Kidney epithelial cell (primary cell): ENCODE data around the gene ZFYVE19. TPM values are rescaled to one million over a fixed set of nuclear protein-coding genes. Genes with fewer than 3 reads are reported as not detected.
A peak's percentile ranks its signal among the peaks of the same experiment; 100 is the strongest.

Experiments
- DNase-seq: peaks from one replicate; pipeline ENCODE4 v3.0.0-alpha.2; 2010; ENCODE audit warnings: low read depth
- H3K27me3 ChIP-seq: 2 replicates; pipeline ENCODE4 v1.6.0; 2011; ENCODE audit warnings: low read length; ENCODE audit not compliant: control insufficient read depth, insufficient read depth
- H3K36me3 ChIP-seq: 2 replicates; pipeline ENCODE4 v1.5.1; 2011; ENCODE audit warnings: low read length; ENCODE audit not compliant: control insufficient read depth, insufficient read depth
- H3K4me3 ChIP-seq: 2 replicates; pipeline ENCODE4 v1.5.1; 2011; ENCODE audit warnings: low read depth, mild to moderate bottlenecking, control low read depth, low read length
- total RNA-seq: library from RNA; depleted of rRNA; stranded (reverse); fragments of >200 nt; gene quantifications from 2 replicates; pipeline ENCODE4 v1.2.3, GENCODE V29; 2015
- TF ChIP-seq, protein P1 (sequence below): IDR thresholded peaks from 2 replicates; pipeline ENCODE4 v1.5.1; 2011; ENCODE audit warnings: mild to moderate bottlenecking, moderate library complexity, low read length, control low read depth, inconsistent platforms; ENCODE audit not compliant: insufficient read depth, poor library complexity, severe bottlenecking

Gene ZFYVE19
- total RNA-seq, 1 donor from 2014 or later, result 34.7 TPM

DNA sequence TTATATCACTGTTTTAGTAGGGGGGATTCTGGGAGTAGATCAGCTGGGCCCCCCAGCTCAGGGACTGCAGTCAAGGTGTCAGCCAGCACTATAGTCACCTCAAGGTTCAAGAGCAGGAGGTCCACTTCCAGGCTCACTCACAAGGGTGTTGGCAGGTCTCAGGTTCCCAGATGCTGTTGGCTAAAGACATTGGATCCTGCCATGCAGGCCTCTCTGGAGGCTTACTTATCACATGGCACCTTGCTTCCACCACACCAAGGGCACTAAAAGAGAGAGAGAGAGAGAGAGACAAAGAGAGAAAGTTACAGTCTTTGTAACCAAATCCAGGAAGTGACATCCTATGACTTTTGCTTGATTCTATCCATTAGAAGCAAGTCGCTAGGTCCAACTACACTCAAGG, 29.1 kb downstream of the ZFYVE19 start:
- no peak for DNase-seq
- TF ChIP-seq, protein P1, sequence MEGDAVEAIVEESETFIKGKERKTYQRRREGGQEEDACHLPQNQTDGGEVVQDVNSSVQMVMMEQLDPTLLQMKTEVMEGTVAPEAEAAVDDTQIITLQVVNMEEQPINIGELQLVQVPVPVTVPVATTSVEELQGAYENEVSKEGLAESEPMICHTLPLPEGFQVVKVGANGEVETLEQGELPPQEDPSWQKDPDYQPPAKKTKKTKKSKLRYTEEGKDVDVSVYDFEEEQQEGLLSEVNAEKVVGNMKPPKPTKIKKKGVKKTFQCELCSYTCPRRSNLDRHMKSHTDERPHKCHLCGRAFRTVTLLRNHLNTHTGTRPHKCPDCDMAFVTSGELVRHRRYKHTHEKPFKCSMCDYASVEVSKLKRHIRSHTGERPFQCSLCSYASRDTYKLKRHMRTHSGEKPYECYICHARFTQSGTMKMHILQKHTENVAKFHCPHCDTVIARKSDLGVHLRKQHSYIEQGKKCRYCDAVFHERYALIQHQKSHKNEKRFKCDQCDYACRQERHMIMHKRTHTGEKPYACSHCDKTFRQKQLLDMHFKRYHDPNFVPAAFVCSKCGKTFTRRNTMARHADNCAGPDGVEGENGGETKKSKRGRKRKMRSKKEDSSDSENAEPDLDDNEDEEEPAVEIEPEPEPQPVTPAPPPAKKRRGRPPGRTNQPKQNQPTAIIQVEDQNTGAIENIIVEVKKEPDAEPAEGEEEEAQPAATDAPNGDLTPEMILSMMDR, result no peak
- Histone ChIP-seq H3K4me3 (no peak overlapping the region), H3K27me3 (no peaks in the 10 kb centered on the region), H3K36me3 (no peaks in the 10 kb centered on the region)

DNA sequence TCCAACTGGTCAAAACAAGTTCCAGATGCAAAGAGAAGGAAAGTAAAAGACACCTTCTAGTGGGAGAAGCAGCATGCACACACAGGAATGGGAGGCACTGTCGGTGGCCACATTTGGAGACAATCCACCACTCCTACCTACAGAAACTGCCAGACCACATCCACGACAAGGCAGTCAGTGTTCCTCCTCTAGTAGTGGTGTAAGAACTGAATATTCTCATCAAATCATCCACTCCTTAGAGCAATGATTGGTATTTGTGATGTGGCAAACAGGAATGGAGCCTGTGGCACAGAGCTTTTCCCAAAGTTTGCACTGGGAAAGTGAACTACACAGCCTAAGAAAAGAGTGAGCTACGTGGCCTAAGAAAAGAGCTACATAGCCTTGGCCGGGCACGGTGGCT, 31.9 kb downstream of the ZFYVE19 start:
- DNase-seq, result no peak
- no peaks in the 10 kb centered on the region for H3K27me3 ChIP-seq
- H3K4me3 ChIP-seq, result no peak overlapping the region
- H3K36me3 ChIP-seq, result no peaks in the 10 kb centered on the region
- TF ChIP-seq, protein P1, result no peak

DNA sequence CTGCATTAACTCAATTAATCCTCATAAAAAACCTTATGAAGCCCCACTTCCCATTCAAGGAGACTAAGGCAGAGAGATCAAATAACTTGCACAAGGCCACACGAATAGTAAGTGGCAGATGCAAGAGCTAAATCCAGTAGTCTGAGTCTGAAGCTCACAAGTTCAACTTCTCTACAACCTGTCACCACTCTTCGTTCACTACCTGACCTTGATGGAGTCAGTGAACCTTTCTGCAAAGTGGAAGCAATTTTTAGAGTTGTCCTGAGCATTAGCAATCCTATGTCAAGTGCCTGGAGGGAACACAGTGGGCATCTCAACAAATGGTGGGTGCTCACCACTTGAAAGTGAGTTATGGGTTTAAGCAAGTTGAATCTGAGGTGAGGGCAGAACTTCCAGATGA, 34.9 kb downstream of the ZFYVE19 start:
- TF ChIP-seq, protein P1, result no peak
- H3K27me3 ChIP-seq, result no peaks in the 10 kb centered on the region
- H3K36me3 ChIP-seq, result no peaks in the 10 kb centered on the region
- no peak overlapping the region for H3K4me3 ChIP-seq
- DNase-seq, result no peak

DNA sequence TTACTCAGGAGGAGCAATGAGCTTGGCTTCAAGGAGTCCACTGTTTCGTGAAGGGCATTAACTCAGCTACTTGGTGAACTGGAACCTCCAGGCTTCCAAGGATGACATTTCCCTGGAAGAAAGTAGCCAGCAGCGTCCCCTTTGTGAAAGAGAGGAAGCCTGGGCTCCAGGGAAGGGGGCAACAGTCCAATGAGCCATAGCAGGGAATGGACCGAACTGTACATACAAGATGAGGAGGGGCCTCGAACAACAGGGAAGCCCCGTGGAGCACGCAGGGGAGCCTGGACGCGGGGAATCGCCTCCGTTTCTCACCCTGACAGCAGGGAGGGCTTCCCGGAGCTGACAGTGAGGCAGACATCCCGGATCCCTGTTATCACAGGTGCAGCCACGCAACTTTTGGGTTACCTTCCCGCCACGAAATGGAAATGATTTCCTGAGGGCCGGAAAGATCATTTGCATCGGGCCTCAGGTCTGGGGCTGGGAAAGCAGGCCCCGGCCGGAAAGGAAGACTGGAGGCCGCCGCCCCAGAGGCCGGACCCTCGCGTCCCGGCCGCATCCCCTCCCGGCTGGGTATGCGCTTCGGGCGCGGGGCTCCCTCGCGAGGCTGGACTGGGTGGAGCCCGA, 36.5 kb downstream of the ZFYVE19 start:
- TF ChIP-seq, protein P1, result no peak
- Histone ChIP-seq H3K36me3 (no peaks in the 10 kb centered on the region), H3K27me3 (no peaks in the 10 kb centered on the region), H3K4me3 (peak overlapping the region; percentile 82)
- DNase-seq, result no peak

DNA sequence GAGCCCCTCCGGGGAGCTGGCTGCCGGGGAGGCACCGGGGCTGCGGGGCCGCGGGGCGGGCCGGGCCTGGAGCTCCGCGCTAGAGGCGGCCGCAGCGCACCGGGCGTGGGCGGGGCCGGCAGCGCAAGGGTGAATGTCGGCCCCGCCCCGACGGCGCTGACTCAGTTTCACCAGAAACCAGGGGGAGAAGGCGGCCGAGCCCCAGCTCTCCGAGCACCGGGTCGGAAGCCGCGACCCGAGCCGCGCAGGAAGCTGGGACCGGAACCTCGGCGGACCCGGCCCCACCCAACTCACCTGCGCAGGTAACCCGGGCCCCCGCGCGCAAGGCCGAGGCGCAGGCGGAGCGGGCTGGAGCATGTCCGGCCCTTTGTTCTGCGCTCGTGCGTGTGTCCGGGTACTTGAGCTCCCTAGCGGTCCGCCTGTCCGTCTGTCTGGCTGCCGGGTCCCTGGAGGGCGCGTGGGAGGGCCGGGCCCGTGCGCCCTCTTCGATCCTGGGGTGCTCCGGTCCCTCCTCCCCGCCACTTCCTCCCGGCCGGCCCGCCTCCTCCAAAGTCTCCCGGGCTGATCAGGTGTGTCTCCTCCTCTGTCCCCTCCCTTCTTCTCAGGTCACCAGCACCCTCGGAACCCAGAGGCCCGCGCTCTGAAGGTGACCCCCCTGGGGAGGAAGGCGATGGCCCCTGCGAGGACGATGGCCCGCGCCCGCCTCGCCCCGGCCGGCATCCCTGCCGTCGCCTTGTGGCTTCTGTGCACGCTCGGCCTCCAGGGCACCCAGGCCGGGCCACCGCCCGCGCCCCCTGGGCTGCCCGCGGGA, 37.2 kb downstream of the ZFYVE19 start, which contains the start of gene SPINT1:
TSS of gene SPINT1 (plus strand) at position 164 of the 811 bp plus-strand sequence. CDS start at position 671, 507 bp downstream.
- TF ChIP-seq, protein P1, result no peak
- H3K36me3 ChIP-seq, result no peaks in the 10 kb centered on the region

More for the DNA sequence above, 37.2 kb downstream of the ZFYVE19 start, which contains the start of gene SPINT1:
- no peak for DNase-seq
- Histone ChIP-seq H3K27me3 (no peaks in the 10 kb centered on the region), H3K4me3 (peak within 1 kb of the TSS; percentile 82)
